Upper lobe of left lung (tissue), 4 donors: Measurements from ENCODE around the gene HES2.
"Not testable (repeated sequence)": the region's sequence is repeated elsewhere in the genome, so short reads cannot be mapped to it uniquely, and the experiment has no call there.

Experiments used
- POLR2A ChIP-seq, 4 donors: fragments of 450-650 bp; IDR thresholded peaks; one replicate each; pipeline ENCODE4 v1.5.1; 2016 to 2017; ENCODE audit warnings: antibody characterized with exemption in 4 of 4, mild to moderate bottlenecking in 2 of 4
- POLR2AphosphoS5 ChIP-seq, 2 donors: sonication (generic); formaldehyde crosslinking; IDR thresholded peaks; one replicate each; pipeline ENCODE4 v1.5.1; 2017; ENCODE audit warnings: antibody characterized with exemption in 2 of 2
- TF ChIP-seq, protein P1 (sequence below), 6 experiments: fragments of 450-650 bp in 4 of 6; fragments of 200-600 bp in 2 of 6; sonication (generic) in 2 of 6; IDR thresholded peaks; one replicate each; pipeline ENCODE4 v1.5.1; 2016 to 2019; ENCODE audit warnings: antibody characterized with exemption in 6 of 6

DNA sequence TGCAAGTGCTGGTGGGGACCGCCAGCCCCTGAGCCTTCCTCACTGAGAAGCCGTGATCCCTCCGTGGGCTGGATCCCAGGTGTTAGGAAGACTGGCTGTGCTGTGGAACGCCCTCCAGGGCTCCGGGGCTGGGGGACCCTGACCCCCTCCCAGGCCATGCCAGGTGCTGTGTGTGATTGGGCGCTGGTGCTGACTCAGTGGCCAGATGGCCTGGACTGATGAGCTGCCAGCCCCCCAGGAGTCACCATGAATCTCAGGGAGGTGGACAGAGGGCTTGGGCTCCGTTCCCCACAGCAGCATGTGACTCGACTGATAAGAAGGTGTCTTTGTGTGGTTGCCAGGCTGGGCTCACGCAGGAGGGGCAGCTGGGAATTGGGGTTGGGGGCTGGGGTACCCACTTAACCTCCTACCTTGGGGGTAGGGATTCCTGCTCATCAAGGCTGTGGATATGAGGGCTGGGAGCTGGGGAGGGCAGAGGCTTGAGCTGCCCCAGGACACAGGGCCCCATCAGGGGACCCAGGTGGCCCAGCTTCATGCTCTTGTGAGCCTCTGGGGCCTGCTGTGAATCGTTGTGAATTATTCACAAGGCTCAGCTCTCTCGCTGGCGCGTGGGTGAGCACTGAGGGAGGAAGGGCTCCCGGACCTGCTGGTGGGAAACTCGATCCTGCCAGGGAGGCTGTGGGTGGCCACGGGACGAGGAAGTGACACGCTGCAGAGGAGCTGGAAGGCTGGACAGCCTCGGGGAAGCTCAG is 10.1 kb upstream of the HES2 start:
- TF ChIP-seq, protein P1, sequence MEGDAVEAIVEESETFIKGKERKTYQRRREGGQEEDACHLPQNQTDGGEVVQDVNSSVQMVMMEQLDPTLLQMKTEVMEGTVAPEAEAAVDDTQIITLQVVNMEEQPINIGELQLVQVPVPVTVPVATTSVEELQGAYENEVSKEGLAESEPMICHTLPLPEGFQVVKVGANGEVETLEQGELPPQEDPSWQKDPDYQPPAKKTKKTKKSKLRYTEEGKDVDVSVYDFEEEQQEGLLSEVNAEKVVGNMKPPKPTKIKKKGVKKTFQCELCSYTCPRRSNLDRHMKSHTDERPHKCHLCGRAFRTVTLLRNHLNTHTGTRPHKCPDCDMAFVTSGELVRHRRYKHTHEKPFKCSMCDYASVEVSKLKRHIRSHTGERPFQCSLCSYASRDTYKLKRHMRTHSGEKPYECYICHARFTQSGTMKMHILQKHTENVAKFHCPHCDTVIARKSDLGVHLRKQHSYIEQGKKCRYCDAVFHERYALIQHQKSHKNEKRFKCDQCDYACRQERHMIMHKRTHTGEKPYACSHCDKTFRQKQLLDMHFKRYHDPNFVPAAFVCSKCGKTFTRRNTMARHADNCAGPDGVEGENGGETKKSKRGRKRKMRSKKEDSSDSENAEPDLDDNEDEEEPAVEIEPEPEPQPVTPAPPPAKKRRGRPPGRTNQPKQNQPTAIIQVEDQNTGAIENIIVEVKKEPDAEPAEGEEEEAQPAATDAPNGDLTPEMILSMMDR (IDR thresholded peaks at IDR 0.05) = not testable (repeated sequence)
- TF ChIP-seq POLR2AphosphoS5, POLR2A (IDR thresholded peaks at IDR 0.05): not testable (repeated sequence)
